ENCODE results near the gene IFT172.

Gene IFT172

GRCh38 chr2:27509326-27509725, 19.8 kb upstream of the IFT172 start:
- TF ChIP-seq POLR2AphosphoS5 (IDR thresholded peaks at IDR 0.05; ENCODE audit: low read depth, low read length) (no peak), SIN3A (IDR thresholded peaks at IDR 0.05; ENCODE audit: borderline replicate concordance, insufficient read depth, low read length) (no peak), FOXP2 (optimal IDR thresholded peaks at IDR 0.05; ENCODE audit: borderline replicate concordance, extremely low read depth, extremely low read length, insufficient read depth) (no peak), TAF1 (IDR thresholded peaks at IDR 0.05; ENCODE audit: borderline replicate concordance, insufficient read depth, low read length) (no peak), REST (IDR thresholded peaks at IDR 0.05; ENCODE audit: insufficient read depth in 1 of 2, low read depth in 2 of 2, low read length in 2 of 2) (no peak)

GRCh38 chr2:27507293-27507692, 17.8 kb upstream of the IFT172 start:
- no peak for TF ChIP-seq SIN3A (IDR thresholded peaks at IDR 0.05; ENCODE audit: borderline replicate concordance, insufficient read depth, low read length)
- no peak for TF ChIP-seq FOXP2 (optimal IDR thresholded peaks at IDR 0.05; ENCODE audit: borderline replicate concordance, extremely low read depth, extremely low read length, insufficient read depth)
- TF ChIP-seq TAF1 (IDR thresholded peaks at IDR 0.05; ENCODE audit: borderline replicate concordance, insufficient read depth, low read length) = no peak
- TF ChIP-seq POLR2AphosphoS5 (IDR thresholded peaks at IDR 0.05; ENCODE audit: low read depth, low read length) = no peak
- no peak for TF ChIP-seq REST (IDR thresholded peaks at IDR 0.05; ENCODE audit: insufficient read depth in 1 of 2, low read depth in 2 of 2, low read length in 2 of 2)

GRCh38 chr2:27506587-27506986, 17.0 kb upstream of the IFT172 start:
- no peak for TF ChIP-seq TAF1 (IDR thresholded peaks at IDR 0.05; ENCODE audit: borderline replicate concordance, insufficient read depth, low read length)
- no peak for TF ChIP-seq FOXP2 (optimal IDR thresholded peaks at IDR 0.05; ENCODE audit: borderline replicate concordance, extremely low read depth, extremely low read length, insufficient read depth)
- no peak for TF ChIP-seq POLR2AphosphoS5 (IDR thresholded peaks at IDR 0.05; ENCODE audit: low read depth, low read length)
- TF ChIP-seq REST (IDR thresholded peaks at IDR 0.05; ENCODE audit: insufficient read depth in 1 of 2, low read depth in 2 of 2, low read length in 2 of 2) = no peak
- no peak for TF ChIP-seq SIN3A (IDR thresholded peaks at IDR 0.05; ENCODE audit: borderline replicate concordance, insufficient read depth, low read length)

- no peak for TF ChIP-seq TAF1 (IDR thresholded peaks at IDR 0.05; ENCODE audit: borderline replicate concordance, insufficient read depth, low read length)
- no peak for TF ChIP-seq FOXP2 (optimal IDR thresholded peaks at IDR 0.05; ENCODE audit: borderline replicate concordance, extremely low read depth, extremely low read length, insufficient read depth)
- no peak for TF ChIP-seq SIN3A (IDR thresholded peaks at IDR 0.05; ENCODE audit: borderline replicate concordance, insufficient read depth, low read length)
- TF ChIP-seq POLR2AphosphoS5 (IDR thresholded peaks at IDR 0.05; ENCODE audit: low read depth, low read length) = no peak
- no peak for TF ChIP-seq REST (IDR thresholded peaks at IDR 0.05; ENCODE audit: insufficient read depth in 1 of 2, low read depth in 2 of 2, low read length in 2 of 2)
Measured at GRCh38 chr2:27502142-27502541, 12.6 kb upstream of the IFT172 start.

GRCh38 chr2:27501042-27501441, 11.5 kb upstream of the IFT172 start:
- TF ChIP-seq TAF1 (IDR thresholded peaks at IDR 0.05; ENCODE audit: borderline replicate concordance, insufficient read depth, low read length) (no peak), REST (IDR thresholded peaks at IDR 0.05; ENCODE audit: insufficient read depth in 1 of 2, low read depth in 2 of 2, low read length in 2 of 2) (no peak), SIN3A (IDR thresholded peaks at IDR 0.05; ENCODE audit: borderline replicate concordance, insufficient read depth, low read length) (no peak), FOXP2 (optimal IDR thresholded peaks at IDR 0.05; ENCODE audit: borderline replicate concordance, extremely low read depth, extremely low read length, insufficient read depth) (no peak)
